Cardiac septum (tissue), 1 donor: ENCODE measurements around the gene TRAP1. TPM values are rescaled to one million over a fixed set of nuclear protein-coding genes. Genes with fewer than 3 reads are reported as not detected.
"Not testable (repeated sequence)": the region's sequence is repeated elsewhere in the genome, so short reads cannot be mapped to it uniquely, and the experiment has no call there.

Source experiments
- DNase-seq: peaks from one replicate; pipeline ENCODE4 v3.0.0-alpha.2; 2020; ENCODE audit warnings: low spot score
- intact Hi-C: fragments of 100-400 bp; cut with DNase I; formaldehyde crosslinking; loops from one replicate; pipeline ENCODE4 v1.14.0; 2022
- total RNA-seq: library from RNA; stranded (reverse); fragmentation: NEBNext Ultra II Directional; extraction: Animal tissue kit (Norgen Biotek cat#: 25700); gene quantifications from one replicate; pipeline ENCODE4 v1.2.1, GENCODE V29; 2021
- donor health status: DM: no; HTN: no; CAD: no.

The TRAP1 gene
- total RNA-seq, 1 donor from 2014 or later, result 78.6 TPM

GRCh38 chr16:3640632-3641501 is 76.5 kb downstream of the TRAP1 start:
- intact Hi-C loops, result no loop called here
- no peak for DNase-seq

DNA sequence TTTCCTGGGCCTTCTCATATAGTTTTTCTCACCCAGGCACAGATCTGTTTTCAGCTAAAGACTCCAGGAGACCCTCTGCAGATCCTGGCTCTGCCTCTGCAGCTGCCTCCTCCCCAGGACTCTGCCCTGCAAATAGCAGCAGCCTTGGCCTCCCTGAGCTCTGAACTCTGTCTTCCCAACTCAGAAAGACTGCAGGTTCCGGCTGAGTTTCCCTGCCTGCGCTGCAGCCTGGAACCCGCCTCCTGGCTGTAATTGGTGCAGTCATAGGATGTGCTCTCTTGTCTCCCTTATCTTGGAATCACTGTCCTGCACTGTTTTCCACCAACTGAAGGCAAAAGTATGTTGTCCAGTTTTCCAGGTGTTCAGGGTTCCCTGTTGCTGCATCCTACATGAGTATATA is 77.1 kb downstream of the TRAP1 start:
- DNase-seq, result no peak
- intact Hi-C loops, result no loop called here

DNA sequence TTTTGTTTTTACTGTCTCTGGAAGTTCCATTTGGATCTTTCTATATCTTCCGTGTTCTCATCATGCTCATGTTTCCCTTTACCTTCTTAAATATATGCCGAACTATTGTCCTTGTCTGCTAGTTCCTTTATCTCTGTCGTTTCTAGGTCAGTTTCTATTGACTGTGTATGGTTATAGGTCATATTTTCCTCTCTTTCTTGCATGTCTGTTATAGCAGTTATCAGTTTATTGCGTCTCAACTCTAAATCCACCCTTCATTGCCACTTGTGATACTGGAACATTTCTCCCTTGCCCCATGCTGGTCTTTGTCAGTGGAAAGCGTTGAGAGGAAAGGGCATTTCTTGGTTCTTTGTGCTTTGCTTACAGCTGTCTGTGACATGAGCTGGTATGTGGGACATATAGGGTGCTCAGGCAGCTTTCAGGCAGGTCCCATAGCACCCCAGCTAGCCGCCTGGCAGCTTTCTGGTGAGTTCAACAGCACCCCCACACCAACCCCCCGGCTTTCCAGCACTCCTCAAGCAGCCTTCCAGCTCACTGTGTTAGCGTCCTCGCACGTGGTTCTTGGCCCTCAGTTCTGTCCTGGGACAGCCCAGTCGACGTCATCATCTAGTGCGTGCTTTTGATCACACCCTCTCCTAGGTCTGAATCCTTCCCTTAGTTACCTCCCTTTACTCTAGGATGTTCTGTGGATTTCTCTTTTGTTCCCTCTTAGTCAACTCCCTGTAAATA is 78.2 kb downstream of the TRAP1 start:
- intact Hi-C loops, result no loop called here
- DNase-seq, result no peak

- DNase-seq, result no peak
- intact Hi-C loops, result no loop called here
Observed at GRCh38 chr16:3637371-3637923, 79.9 kb downstream of the TRAP1 start.

DNA sequence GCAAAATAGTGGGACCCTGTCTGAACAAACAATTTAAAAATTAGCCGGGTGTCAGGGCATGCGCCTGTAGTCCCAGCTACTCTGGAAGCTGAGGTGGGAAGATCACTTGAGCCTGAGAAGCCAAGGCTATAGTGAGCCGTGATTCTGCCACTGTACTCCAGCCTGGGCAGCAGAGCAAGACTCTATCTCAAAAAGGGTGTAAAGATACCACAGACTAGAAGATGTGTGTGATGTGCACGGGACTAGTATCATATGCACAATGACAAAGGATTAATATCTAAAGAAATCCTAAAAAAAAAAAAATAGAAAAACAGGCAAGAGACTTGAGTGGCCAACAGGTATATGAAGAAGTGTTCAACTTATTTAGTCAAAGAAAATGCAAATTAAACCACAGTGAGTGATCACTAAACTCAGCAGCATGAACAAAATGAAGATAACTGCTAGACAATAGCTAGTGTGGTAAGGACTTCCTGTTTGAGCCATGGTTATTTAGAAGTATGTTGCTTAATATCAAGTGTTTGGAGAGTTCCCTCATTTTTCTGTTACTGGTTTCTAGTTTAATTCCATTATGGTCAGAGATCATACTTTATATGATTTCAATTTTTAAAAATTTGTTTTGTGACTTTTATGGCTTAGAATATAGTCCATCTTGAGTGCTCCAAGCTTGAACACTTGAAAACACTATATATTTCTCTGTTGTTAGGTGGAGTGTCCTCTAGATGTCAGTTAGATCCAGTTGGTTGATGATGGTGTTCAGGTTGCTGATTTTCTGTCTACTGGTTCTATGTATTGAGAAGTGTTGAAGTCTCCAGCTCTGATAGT is 91.2 kb downstream of the TRAP1 start:
- DNase-seq, result no peak
- intact Hi-C loops, result no loop called here

DNA sequence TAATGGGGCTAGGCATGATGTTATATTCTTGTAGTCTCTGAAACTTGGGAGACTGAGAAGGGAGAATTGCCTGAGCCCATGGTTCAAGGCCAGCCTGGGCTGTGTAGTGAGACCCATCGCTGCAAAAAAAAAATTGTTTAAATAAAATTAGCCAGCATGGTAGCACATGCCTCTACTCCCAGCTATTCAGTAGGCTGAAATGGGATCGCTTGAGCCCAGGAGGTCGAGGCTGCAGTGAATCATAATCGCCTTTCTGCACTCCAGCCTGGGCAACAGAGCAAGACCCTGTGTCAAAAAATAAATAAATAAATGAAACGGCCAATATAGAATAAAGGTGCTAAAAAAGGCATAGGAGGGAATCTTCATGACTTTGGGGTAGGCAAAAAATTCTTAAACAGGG is 92.0 kb downstream of the TRAP1 start:
- DNase-seq, result no peak
- intact Hi-C loops, result no loop called here

DNA sequence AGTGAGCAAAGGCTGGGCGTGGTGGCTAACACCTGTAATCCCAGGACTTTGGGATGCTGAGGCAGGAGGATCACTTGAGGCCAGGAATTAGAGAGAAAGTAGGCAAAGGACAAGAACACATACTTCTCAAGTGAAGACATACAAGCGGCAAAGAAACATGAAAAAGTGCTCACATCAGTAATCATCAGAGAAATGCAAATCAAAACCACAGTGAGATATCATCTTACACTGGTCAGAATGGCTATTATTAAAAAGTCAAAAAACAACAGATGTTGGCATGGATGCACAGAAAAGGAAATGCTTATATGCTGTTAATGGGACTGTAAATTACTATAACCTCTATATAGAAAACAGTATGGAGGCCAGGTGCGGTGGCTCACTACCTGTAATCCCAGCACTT is 93.7 kb downstream of the TRAP1 start:
- no peak for DNase-seq
- intact Hi-C loops, result no loop called here

DNA sequence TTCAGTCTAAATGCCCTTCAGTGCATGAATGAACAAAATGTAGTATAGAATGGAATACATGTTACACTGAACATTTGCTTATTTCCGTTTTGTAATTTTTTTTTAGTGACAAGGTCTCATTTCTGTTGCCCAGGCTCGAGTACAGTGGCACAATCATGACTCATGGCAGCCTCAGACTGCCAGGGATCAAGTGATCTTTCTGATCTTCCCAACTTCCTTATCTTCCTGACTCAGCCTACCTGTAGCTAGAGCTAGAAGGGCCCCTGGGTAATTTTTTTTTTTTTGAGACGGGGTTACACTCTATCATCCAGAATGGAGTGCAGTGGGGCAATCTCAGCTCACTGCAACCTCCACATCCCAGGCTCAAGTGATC is 98.6 kb downstream of the TRAP1 start:
- no peak for DNase-seq
- intact Hi-C loops, result no loop called here

DNA sequence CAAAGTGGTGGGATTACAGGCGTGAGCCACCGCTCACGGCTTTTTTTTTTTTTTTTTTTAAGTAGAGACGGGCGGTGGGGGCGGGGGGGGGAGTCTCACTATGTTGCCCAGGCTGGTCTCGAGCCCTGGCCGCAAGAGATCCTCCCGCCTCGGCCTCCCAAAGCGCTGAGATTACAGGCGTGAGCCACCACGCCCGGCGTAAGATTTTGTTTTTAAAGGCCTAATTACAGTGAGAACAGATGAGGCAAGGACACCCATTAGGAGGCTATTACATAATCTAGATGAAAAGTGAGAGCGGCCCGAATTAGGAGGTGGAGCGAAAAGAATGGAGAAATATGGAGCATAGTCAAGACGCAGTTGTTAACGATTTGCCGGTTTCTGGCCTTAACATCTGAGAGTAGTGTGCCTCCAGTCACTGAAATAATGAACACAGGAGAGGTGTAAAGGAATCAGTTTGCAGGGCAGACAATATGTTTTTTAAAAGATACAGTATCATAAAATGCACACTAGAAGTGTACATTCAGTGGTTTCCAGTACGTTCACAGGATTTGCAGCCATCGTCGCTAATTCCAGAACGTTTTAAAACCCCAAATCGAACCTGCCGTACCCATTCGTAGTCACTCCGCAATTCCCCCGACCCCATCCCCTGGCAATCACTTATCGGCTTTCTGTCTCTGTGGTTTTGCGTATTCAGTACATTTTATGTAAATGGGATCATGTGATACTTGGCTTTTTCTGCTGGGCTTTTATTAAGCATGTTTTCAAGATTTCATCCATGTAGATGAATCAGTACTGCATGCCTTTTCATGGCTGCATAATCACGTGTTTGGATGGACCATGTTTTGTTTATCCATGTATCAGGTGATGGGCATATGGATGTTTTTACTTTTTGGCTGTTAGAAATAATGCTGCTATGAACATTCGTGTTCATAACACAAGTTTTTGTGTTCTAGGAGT is 104.5 kb downstream of the TRAP1 start:
- intact Hi-C loops, result loop anchor here (5.0 kb wide), 1 partner anchor 270 kb away; the partner anchor contains the start of gene CREBBP
- no peak for DNase-seq

GRCh38 chr16:3611146-3611975 is 106.0 kb downstream of the TRAP1 start, which contains the start of gene SLX4:
SLX4 (minus strand) TSS chr16:3611606; CDS start chr16:3608964, 2,642 bp downstream.
- intact Hi-C loops, result loop anchor here (5.0 kb wide), 1 partner anchor 271 kb away; the partner anchor contains the start of gene CREBBP

GRCh38 chr16:3610698-3611145 is 106.6 kb downstream of the TRAP1 start:
- no peak for DNase-seq
- intact Hi-C loops, result loop anchor here (5.0 kb wide), 1 partner anchor 272 kb away; the partner anchor contains the start of gene CREBBP

More at GRCh38 chr16:3611146-3611975, 106.0 kb downstream of the TRAP1 start, which contains the start of gene SLX4:
- peak; percentile 95 for DNase-seq

GRCh38 chr16:3609895-3610697 is 107.2 kb downstream of the TRAP1 start:
- intact Hi-C loops, result loop anchor here (5.0 kb wide), 1 partner anchor 272 kb away; the partner anchor contains the start of gene CREBBP
- no peak for DNase-seq

- DNase-seq, intact Hi-C loops: not testable (repeated sequence)
Observed at GRCh38 chr16:3608976-3609375, 108.3 kb downstream of the TRAP1 start.

DNA sequence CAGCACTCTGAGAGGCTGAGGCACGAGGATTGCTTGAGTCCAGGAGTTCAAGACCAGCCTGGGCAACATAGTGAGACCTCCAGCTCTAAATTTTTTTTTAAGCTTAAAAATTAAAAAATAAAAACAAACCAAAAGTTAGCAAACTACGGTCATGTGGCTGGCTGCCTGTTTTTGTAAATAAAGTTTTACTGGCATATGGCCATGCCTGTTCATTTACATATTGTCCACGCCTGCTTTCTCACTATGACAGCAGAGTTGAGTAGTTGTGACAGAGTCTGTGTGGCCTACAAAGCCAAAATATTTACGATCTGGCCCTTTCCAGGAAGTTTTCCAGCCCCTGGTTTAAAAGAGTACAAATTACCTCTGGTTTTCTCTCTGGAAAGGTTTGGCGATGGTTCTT is 109.3 kb downstream of the TRAP1 start:
- intact Hi-C loops, result no loop called here
- no peak for DNase-seq
